ENCODE data around the gene SMIM33. TPM values are rescaled to one million over a fixed set of nuclear protein-coding genes. Genes with fewer than 3 reads are reported as not detected.
"Not testable (repeated sequence)": the region's sequence is repeated elsewhere in the genome, so short reads cannot be mapped to it uniquely, and the experiment has no call there.

The SMIM33 gene
- total and polyA plus RNA-seq, 5 donors from 2014 or later: 0.08 to 1.9 (median 0.72) TPM

DNA sequence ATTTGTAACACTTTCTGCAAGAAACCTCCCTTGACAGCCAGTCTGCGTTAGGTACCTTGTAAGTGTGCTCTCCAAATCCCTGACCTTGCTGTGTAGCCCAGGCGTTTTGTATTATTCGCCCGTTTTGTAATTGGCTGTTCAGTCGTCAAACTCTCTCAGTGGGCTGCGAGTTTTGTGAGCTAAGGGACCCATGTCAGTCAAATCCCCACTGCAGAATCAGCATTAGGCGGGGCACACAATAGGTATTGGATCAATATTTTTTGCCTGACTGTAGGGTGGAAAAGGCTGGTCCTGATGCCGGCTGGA, 32.1 kb upstream of the SMIM33 start:
- H3K4me3 Mint-ChIP-seq: peak overlapping the region; percentile 90 to 99 (median 98)
- no peaks in the 10 kb centered on the region for H3K27me3 Mint-ChIP-seq
- peaks cover 24 to 41% (median 33%) of the 10 kb centered on the region in 4 donors for H3K4me1 Mint-ChIP-seq
- Histone ChIP-seq H3K4me3 (ENCODE audit: low read depth, low read length) (peak overlapping the region; percentile 61), H3K36me3 (ENCODE audit: control insufficient read depth, insufficient read depth, low read length) (no peaks in the 10 kb centered on the region), H3K27me3 (ENCODE audit: control insufficient read depth, insufficient read depth, low read length) (no peaks in the 10 kb centered on the region), H3K4me1 (ENCODE audit: control insufficient read depth, insufficient read depth, low read length, poor library complexity, severe bottlenecking) (peaks cover 39% of the 10 kb centered on the region), H3K9me3 (ENCODE audit: control insufficient read depth in 2 of 2, low read length in 2 of 2) (no peaks in the 10 kb centered on the region), H3K27ac (ENCODE audit: insufficient read depth, low read length, poor library complexity, severe bottlenecking) (peak overlapping the region; percentile 99)
- ATAC-seq (ENCODE audit: low read depth in 2 of 2): no peak
- no peak for DNase-seq
- peak overlapping the region; percentile 86 to 100 (median 99) for H3K27ac Mint-ChIP-seq
- H3K36me3 Mint-ChIP-seq: peaks cover 7% of the 10 kb centered on the region
- H3K9me3 Mint-ChIP-seq: no peaks in the 10 kb centered on the region

DNA sequence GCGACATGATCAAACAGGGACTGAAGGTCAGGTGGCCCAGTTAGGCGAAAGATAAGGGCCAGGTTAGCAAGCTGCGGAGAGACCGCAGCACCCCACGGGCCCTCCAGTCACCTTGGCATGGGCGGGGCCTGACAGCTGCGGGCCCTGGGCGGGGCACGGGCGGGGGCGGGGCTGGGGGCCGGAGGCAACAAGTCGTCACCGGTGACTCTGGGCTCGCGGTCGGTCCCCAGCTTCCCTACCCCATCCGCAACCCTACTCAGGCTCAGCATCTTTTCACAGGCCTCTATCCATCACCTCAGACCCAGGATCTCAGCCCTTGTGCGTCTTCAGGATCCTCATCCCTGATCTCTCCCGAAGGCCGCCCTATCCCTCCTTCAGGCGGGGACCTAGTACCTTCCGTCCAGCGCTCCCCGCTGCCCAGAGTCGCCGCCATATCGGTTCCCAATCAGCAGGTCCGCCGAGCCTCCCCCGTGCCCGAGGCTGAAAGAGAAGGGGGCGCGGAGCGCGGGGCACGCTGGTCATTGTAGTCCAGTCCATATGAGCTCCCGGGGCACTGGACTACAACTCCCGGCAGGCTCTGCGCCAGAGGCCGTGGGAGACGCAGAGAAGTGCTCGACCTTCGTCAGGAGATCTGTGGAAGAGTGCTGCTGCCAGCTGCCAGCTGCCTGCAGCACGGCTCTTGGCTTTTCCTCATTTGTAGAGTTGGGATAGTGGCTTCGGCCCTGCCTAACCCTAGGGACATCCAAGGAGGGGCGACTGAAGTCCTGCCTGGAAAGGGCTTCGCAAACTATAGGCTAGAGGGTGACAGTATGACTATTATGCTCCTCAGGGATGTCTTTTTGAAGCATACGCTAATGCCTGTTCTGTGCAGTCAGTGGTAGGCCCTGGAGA, 31.5 kb upstream of the SMIM33 start, which contains the start of gene DNAJC18:
Gene DNAJC18, minus strand, starts transcription at position 513 of the 891 bp plus-strand sequence. Its CDS starts 80 bp downstream, at position 433.
- peaks cover 45% of the 10 kb centered on the region for H3K4me1 ChIP-seq (ENCODE audit: control insufficient read depth, insufficient read depth, low read length, poor library complexity, severe bottlenecking)
- H3K4me1 Mint-ChIP-seq: peaks cover 25 to 47% (median 37%) of the 10 kb centered on the region in 4 donors
- DNase-seq: peak; percentile 87 to 91 (median 89)

DNA sequence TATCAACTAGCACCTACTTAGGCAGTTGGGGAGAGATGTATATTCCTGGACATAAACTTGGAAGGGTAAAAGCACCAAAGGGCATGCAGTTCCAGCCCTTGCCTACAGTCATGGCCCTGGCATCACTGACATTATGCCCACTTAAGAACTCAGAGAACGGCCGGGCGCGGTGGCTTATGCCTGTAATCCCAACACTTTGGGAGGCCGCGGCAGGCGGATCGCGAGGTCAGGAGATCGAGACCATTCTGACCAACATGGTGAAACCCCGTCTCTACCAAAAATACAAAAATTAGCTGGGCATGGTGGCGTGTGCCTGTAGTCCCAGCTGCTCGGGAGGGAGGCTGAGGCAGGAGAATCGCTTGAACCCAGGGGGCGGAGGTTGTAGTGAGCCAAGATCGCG, 30.4 kb upstream of the SMIM33 start:
- not testable (repeated sequence) for H3K4me3 ChIP-seq (ENCODE audit: low read depth, low read length); H3K36me3 Mint-ChIP-seq; H3K27me3 Mint-ChIP-seq; H3K9me3 ChIP-seq (ENCODE audit: control insufficient read depth in 2 of 2, low read length in 2 of 2); DNase-seq; H3K36me3 ChIP-seq (ENCODE audit: control insufficient read depth, insufficient read depth, low read length); H3K27ac ChIP-seq (ENCODE audit: insufficient read depth, low read length, poor library complexity, severe bottlenecking); H3K9me3 Mint-ChIP-seq; ATAC-seq (ENCODE audit: low read depth in 2 of 2); H3K27me3 ChIP-seq (ENCODE audit: control insufficient read depth, insufficient read depth, low read length)
- Mint-ChIP-seq H3K4me1 (peaks cover 25 to 54% (median 38%) of the 10 kb centered on the region in 4 donors), H3K4me3 (peak overlapping the region in 2 of 4 donors; percentile 2 to 90), H3K27ac (peak overlapping the region in 2 of 3 donors; percentile 99 to 100)
- H3K4me1 ChIP-seq (ENCODE audit: control insufficient read depth, insufficient read depth, low read length, poor library complexity, severe bottlenecking): peaks cover 47% of the 10 kb centered on the region

More for the DNA sequence above, 31.5 kb upstream of the SMIM33 start, which contains the start of gene DNAJC18:
- Histone ChIP-seq H3K9me3 (ENCODE audit: control insufficient read depth in 2 of 2, low read length in 2 of 2) (no peaks in the 10 kb centered on the region), H3K36me3 (ENCODE audit: control insufficient read depth, insufficient read depth, low read length) (no peaks in the 10 kb centered on the region), H3K27me3 (ENCODE audit: control insufficient read depth, insufficient read depth, low read length) (no peaks in the 10 kb centered on the region), H3K4me3 (ENCODE audit: low read depth, low read length) (peak within 1 kb of the TSS; percentile 77), H3K27ac (ENCODE audit: insufficient read depth, low read length, poor library complexity, severe bottlenecking) (peak within 1 kb of the TSS; percentile 99)
- Mint-ChIP-seq H3K27me3 (no peaks in the 10 kb centered on the region), H3K27ac (peak within 1 kb of the TSS; percentile 99 to 100 (median 99)), H3K36me3 (peaks cover 7% of the 10 kb centered on the region), H3K4me3 (peak within 1 kb of the TSS; percentile 90 to 99 (median 98)), H3K9me3 (no peaks in the 10 kb centered on the region)
- peak; percentile 87 to 90 for ATAC-seq (ENCODE audit: low read depth in 2 of 2)

DNA sequence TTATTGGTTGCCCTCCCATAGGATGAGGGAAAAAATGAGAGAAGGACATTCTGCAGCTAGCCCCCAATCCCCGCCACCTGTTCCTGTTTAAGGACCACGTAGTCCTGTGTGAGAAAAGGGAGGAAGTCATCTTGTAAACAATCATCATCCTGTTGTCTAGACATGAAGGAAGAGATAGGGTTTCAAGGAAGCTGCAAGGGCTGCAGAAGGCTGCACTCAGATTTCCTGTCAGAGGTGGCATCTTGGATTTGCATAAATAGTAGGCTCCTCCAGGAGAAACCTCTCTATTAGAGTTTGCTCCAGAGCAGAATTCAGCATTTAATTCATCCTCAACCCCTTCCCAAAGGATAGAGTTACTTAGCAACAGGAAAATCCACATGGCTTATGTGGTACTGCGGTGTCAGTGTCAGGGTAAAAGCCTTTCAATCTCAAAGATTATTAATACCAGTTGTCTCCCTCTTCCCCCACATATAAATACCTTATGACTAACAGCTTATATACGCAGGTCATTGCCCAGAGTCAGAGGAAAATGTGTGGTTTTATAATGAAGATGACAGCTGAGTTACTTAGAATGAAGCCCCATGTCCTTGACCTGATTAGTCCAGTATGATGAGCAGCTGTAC, 26.9 kb upstream of the SMIM33 start:
- H3K4me1 Mint-ChIP-seq: peaks cover 28 to 66% (median 42%) of the 10 kb centered on the region in 4 donors
- H3K27me3 ChIP-seq (ENCODE audit: control insufficient read depth, insufficient read depth, low read length): no peaks in the 10 kb centered on the region
- H3K27me3 Mint-ChIP-seq: no peaks in the 10 kb centered on the region
- H3K4me3 Mint-ChIP-seq: peak overlapping the region in 2 of 4 donors; percentile 84 to 86
- H3K27ac Mint-ChIP-seq: peak overlapping the region; percentile 65 to 93 (median 71)
- no peak overlapping the region for H3K27ac ChIP-seq (ENCODE audit: insufficient read depth, low read length, poor library complexity, severe bottlenecking)
- no peak for ATAC-seq (ENCODE audit: low read depth in 2 of 2)
- H3K4me3 ChIP-seq (ENCODE audit: low read depth, low read length): peak overlapping the region; percentile 2
- H3K4me1 ChIP-seq (ENCODE audit: control insufficient read depth, insufficient read depth, low read length, poor library complexity, severe bottlenecking): peaks cover 34% of the 10 kb centered on the region
- H3K36me3 ChIP-seq (ENCODE audit: control insufficient read depth, insufficient read depth, low read length): no peaks in the 10 kb centered on the region
- H3K9me3 Mint-ChIP-seq: no peaks in the 10 kb centered on the region
- DNase-seq: peak in 1 of 3 donors; percentile 55
- H3K9me3 ChIP-seq (ENCODE audit: control insufficient read depth in 2 of 2, low read length in 2 of 2): no peaks in the 10 kb centered on the region
- no peaks in the 10 kb centered on the region for H3K36me3 Mint-ChIP-seq

DNA sequence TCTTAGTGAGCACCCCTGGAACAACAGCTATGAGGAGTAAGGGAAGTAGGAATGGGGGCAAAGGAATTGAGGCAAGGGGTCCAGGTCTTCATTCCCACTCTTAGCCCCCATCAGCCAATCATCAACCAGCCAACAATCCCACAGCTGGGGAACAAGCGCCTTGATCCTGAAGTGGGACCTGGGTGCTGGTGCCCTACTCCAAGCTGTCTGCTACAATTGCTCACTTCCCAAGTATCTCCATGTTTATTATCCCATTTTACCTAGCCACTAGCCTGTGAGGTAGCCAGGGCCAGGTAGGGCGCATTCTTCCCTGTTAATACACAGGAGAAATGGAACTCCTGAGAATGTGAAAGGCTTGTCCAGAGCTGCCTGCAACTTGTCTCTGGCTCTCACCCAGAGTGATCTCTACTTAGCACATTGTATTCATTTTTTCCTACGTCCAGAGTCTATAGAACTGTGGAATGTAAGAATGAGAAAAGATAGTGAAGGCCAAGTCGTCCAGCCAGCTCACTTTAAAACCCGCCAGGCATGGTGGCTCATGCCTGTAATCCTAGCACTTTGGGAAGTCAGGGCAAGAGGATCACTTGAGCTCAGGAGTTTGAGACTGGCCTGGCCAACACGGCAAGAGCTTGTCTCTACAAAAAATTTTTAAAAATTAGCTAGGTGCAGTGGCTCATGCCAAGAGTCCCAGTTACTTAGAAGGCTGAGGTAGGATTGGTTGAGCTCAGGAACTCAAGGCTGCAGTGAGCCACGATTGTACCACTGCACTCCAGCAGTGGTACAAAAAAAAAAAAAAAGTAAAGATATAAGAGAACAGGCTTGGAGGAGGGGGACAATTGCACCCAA, 25.3 kb upstream of the SMIM33 start:
- H3K4me1 ChIP-seq (ENCODE audit: control insufficient read depth, insufficient read depth, low read length, poor library complexity, severe bottlenecking): peaks cover 23% of the 10 kb centered on the region
- Mint-ChIP-seq H3K9me3 (no peaks in the 10 kb centered on the region), H3K4me1 (peaks cover 24 to 56% (median 37%) of the 10 kb centered on the region in 4 donors), H3K36me3 (no peaks in the 10 kb centered on the region), H3K4me3 (peak overlapping the region in 1 of 4 donors; percentile 54), H3K27ac (peak overlapping the region in 2 of 3 donors; percentile 62 to 75), H3K27me3 (no peaks in the 10 kb centered on the region)
- H3K27me3 ChIP-seq (ENCODE audit: control insufficient read depth, insufficient read depth, low read length): no peaks in the 10 kb centered on the region
- H3K27ac ChIP-seq (ENCODE audit: insufficient read depth, low read length, poor library complexity, severe bottlenecking): no peak overlapping the region
- no peaks in the 10 kb centered on the region for H3K36me3 ChIP-seq (ENCODE audit: control insufficient read depth, insufficient read depth, low read length)
- no peak overlapping the region for H3K4me3 ChIP-seq (ENCODE audit: low read depth, low read length)
- ATAC-seq (ENCODE audit: low read depth in 2 of 2): no peak
- DNase-seq: no peak
- H3K9me3 ChIP-seq (ENCODE audit: control insufficient read depth in 2 of 2, low read length in 2 of 2): no peaks in the 10 kb centered on the region

DNA sequence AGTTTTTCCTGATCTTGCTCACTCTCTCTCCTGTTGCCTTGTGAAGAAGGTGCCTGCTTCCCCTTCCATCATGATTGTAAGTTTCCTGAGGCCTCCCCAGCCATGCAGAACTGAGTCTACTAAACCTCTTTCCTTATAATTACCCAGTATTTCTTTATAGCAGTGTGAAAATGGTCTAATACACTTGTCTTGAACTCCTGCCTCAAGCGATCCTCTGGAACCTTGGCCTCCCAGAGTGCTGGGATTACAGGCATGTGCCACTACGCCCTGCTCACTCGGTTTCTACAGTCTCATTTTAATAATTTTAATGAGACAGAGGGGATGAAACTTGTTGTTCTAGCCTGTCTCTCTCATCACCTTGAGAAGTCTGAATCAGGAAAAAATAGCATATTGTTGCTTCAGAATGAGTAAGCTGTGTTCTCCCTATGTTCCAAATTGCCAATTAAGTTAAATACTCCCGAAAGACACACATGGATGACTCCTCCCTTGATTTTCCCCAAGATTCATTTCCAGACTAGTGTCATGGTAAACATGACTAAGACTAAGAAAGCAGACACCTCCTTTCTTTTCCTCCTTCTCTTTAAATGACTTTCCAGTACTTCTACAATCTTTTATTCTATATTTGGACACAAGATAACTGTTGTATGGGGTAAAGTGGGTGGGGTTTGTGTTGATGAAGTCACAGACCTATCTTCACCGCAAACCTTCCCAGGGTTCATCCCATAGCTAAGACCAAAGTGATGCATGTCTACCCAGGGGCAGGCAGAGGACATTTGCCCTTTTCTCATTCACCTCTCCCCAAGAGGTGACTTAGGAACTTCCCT, 23.6 kb upstream of the SMIM33 start:
- Histone ChIP-seq H3K4me3 (ENCODE audit: low read depth, low read length) (no peak overlapping the region), H3K4me1 (ENCODE audit: control insufficient read depth, insufficient read depth, low read length, poor library complexity, severe bottlenecking) (peaks cover 32% of the 10 kb centered on the region), H3K27ac (ENCODE audit: insufficient read depth, low read length, poor library complexity, severe bottlenecking) (no peak overlapping the region), H3K36me3 (ENCODE audit: control insufficient read depth, insufficient read depth, low read length) (no peaks in the 10 kb centered on the region), H3K9me3 (ENCODE audit: control insufficient read depth in 2 of 2, low read length in 2 of 2) (no peaks in the 10 kb centered on the region), H3K27me3 (ENCODE audit: control insufficient read depth, insufficient read depth, low read length) (no peaks in the 10 kb centered on the region)
- Mint-ChIP-seq H3K4me1 (peaks cover 24 to 56% (median 37%) of the 10 kb centered on the region in 4 donors), H3K27ac (peak overlapping the region in 2 of 3 donors; percentile 68 to 83), H3K27me3 (no peaks in the 10 kb centered on the region), H3K36me3 (no peaks in the 10 kb centered on the region), H3K9me3 (no peaks in the 10 kb centered on the region), H3K4me3 (peak overlapping the region in 2 of 4 donors; percentile 54 to 62)
- ATAC-seq (ENCODE audit: low read depth in 2 of 2) (no peak), DNase-seq (peak in 1 of 3 donors; percentile 43)
